Glutamatergic neuron (in vitro differentiated cells): ENCODE measurements around the gene FSTL1. TPM values are rescaled to one million over a fixed set of nuclear protein-coding genes. Genes with fewer than 3 reads are reported as not detected.

Experiments
- DNase-seq: peaks from one replicate; pipeline ENCODE4 v3.0.0; 2022
- H3K27ac Mint-ChIP-seq: one replicate; pipeline ENCODE4 v1.8.0; 2020; ENCODE audit warnings: mild to moderate bottlenecking, mixed read lengths, inconsistent platforms; ENCODE audit not compliant: unreplicated experiment
- H3K27me3 Mint-ChIP-seq: one replicate; pipeline ENCODE4 v1.8.0; 2020; ENCODE audit warnings: mild to moderate bottlenecking, moderate library complexity, mixed read lengths, inconsistent platforms; ENCODE audit not compliant: unreplicated experiment
- H3K36me3 Mint-ChIP-seq: one replicate; pipeline ENCODE4 v1.8.0; 2020; ENCODE audit warnings: mild to moderate bottlenecking, mixed read lengths, inconsistent platforms; ENCODE audit not compliant: unreplicated experiment
- H3K4me1 Mint-ChIP-seq: one replicate; pipeline ENCODE4 v1.8.0; 2020; ENCODE audit warnings: mild to moderate bottlenecking, low read depth, mixed read lengths, inconsistent platforms; ENCODE audit not compliant: unreplicated experiment
- H3K4me3 Mint-ChIP-seq: one replicate; pipeline ENCODE4 v1.8.0; 2020; ENCODE audit warnings: mild to moderate bottlenecking, mixed read lengths, inconsistent platforms; ENCODE audit not compliant: unreplicated experiment
- H3K9me3 Mint-ChIP-seq: one replicate; pipeline ENCODE4 v1.8.0; 2020; ENCODE audit warnings: mild to moderate bottlenecking, moderate library complexity, mixed read lengths, inconsistent platforms; ENCODE audit not compliant: unreplicated experiment
- total RNA-seq: library from RNA; stranded (reverse); fragmentation: NEBNext Ultra II Directional; extraction: Animal tissue kit (Norgen Biotek cat#: 25700); gene quantifications from one replicate; pipeline ENCODE4 v1.2.1, GENCODE V29; 2021; ENCODE audit not compliant: unreplicated experiment
- TF ChIP-seq, protein P1 (sequence below): fragments of 200-600 bp; sonication (generic); IDR thresholded peaks from one replicate; pipeline ENCODE4 v1.5.0; 2021; ENCODE audit not compliant: partially characterized antibody, unreplicated experiment

FSTL1 gene
- total RNA-seq, 1 donor from 2014 or later, result 206 TPM

DNA sequence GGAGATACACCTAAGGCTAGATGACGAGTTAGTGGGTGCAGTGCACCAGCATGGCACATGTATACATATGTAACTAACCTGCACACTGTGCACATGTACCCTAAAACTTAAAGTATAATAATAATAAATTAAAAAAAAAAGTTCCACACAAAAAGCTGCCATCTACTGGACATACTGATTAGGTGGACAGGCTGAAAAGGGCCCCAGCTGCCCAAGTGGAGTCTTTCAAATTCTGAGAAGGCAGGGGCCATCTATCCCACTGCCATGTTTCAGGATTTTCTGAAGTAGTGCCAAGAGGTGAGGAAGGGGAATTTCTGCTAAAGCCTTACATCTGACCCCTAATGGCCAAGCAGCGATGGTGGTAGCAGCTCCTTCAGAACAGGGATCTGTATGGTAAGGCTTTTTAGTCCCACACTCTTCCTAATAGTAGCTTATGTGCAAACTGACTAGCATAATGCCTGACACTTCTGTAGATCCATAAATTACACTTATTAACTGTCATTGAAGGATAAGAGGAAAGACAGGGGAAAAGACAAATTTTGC, 7.7 kb downstream of the FSTL1 start:
- peaks cover 18% of the 10 kb centered on the region for H3K4me1 Mint-ChIP-seq
- no peaks in the 10 kb centered on the region for H3K36me3 Mint-ChIP-seq
- peaks cover 4% of the 10 kb centered on the region for H3K27me3 Mint-ChIP-seq
- TF ChIP-seq, protein P1, sequence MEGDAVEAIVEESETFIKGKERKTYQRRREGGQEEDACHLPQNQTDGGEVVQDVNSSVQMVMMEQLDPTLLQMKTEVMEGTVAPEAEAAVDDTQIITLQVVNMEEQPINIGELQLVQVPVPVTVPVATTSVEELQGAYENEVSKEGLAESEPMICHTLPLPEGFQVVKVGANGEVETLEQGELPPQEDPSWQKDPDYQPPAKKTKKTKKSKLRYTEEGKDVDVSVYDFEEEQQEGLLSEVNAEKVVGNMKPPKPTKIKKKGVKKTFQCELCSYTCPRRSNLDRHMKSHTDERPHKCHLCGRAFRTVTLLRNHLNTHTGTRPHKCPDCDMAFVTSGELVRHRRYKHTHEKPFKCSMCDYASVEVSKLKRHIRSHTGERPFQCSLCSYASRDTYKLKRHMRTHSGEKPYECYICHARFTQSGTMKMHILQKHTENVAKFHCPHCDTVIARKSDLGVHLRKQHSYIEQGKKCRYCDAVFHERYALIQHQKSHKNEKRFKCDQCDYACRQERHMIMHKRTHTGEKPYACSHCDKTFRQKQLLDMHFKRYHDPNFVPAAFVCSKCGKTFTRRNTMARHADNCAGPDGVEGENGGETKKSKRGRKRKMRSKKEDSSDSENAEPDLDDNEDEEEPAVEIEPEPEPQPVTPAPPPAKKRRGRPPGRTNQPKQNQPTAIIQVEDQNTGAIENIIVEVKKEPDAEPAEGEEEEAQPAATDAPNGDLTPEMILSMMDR, result peak; percentile 19
- DNase-seq, result no peak
- peaks cover 3% of the 10 kb centered on the region for H3K9me3 Mint-ChIP-seq
- H3K4me3 Mint-ChIP-seq, result no peak overlapping the region
- no peak overlapping the region for H3K27ac Mint-ChIP-seq

DNA sequence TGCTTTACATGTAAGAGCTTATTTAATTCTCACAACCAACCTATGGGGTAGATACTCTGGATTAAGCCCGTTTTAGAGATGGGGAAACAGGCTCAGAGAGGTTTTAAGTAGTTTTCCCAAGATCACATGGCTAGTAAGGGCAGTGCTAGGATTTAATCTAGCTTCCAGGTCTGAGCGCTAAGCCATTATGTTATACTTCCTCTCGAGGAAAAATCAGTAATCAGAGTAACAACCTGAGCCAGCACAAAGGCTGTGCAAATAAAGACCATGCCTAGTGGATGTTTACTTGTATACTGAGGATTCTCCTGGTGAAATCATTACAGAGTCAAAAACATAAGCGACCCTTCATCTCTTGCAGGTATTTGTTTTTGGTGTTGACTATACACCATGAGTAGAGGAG, 9.0 kb downstream of the FSTL1 start:
- no peak overlapping the region for H3K27ac Mint-ChIP-seq
- peaks cover 4% of the 10 kb centered on the region for H3K27me3 Mint-ChIP-seq
- no peak overlapping the region for H3K4me3 Mint-ChIP-seq
- H3K36me3 Mint-ChIP-seq, result no peaks in the 10 kb centered on the region
- no peak for DNase-seq
- peaks cover 10% of the 10 kb centered on the region for H3K4me1 Mint-ChIP-seq
- H3K9me3 Mint-ChIP-seq, result no peaks in the 10 kb centered on the region
- TF ChIP-seq, protein P1, result no peak

DNA sequence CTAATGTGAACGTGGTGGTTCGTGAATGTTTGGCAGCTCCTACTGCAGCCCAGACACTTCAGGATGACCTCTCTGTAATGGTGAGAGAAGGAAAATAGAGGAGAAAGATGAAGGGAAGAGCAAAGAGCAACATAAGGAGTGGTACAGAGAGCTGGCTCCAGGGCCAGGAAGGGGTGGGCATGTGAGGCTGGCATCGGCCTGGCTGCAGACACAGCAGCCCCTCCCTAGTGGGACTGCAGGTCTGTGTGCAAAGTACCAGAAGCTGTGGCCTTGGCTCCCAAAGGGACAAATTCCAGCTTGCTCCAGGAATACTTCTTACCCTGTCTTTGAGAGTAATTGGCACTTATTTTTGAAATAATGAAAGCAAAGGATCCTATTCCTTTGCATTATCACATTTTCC, 10.0 kb downstream of the FSTL1 start:
- Mint-ChIP-seq H3K36me3 (no peaks in the 10 kb centered on the region), H3K27ac (no peak overlapping the region), H3K9me3 (no peaks in the 10 kb centered on the region), H3K4me3 (no peak overlapping the region), H3K4me1 (peaks cover 1% of the 10 kb centered on the region), H3K27me3 (peaks cover 2% of the 10 kb centered on the region)
- DNase-seq, result no peak
- TF ChIP-seq, protein P1, result no peak

DNA sequence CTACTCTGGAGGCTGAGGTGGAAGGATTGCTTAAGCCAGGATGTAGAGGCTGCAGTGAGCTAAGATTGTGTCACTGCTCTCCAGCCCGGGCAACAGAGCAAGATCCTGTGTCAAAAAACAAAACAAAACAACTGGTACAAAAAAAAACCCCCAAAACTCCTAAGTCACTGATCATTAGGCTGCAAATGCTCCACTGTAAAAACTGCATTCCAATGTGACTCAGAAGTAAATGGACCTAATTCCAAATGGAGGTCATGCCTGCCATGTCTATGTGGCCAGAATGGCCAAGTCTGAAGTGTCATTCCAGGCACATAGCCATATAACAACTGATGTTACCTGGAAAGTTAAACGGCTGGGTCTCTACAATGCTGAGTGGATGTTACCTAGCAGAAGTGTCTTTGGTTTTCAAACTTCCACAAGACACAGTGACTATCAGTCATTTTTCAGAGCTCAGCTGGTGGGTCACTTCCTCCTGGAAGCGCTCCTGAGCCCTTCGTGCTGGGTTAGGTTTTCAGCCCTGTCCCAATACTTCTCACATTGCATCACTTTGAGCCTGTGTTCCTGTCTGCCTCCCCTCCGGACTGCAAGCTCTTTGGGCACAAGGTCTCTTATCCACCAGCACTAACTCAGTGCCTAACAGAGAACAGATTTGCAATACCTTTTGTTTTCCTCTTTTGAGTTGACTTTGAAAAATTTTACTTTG, 10.6 kb downstream of the FSTL1 start:
- no peak for DNase-seq
- H3K36me3 Mint-ChIP-seq, result no peaks in the 10 kb centered on the region
- no peak overlapping the region for H3K27ac Mint-ChIP-seq
- TF ChIP-seq, protein P1, result no peak
- peaks cover 2% of the 10 kb centered on the region for H3K27me3 Mint-ChIP-seq
- H3K4me3 Mint-ChIP-seq, result no peak overlapping the region
- H3K4me1 Mint-ChIP-seq, result peaks cover 1% of the 10 kb centered on the region
- no peaks in the 10 kb centered on the region for H3K9me3 Mint-ChIP-seq

DNA sequence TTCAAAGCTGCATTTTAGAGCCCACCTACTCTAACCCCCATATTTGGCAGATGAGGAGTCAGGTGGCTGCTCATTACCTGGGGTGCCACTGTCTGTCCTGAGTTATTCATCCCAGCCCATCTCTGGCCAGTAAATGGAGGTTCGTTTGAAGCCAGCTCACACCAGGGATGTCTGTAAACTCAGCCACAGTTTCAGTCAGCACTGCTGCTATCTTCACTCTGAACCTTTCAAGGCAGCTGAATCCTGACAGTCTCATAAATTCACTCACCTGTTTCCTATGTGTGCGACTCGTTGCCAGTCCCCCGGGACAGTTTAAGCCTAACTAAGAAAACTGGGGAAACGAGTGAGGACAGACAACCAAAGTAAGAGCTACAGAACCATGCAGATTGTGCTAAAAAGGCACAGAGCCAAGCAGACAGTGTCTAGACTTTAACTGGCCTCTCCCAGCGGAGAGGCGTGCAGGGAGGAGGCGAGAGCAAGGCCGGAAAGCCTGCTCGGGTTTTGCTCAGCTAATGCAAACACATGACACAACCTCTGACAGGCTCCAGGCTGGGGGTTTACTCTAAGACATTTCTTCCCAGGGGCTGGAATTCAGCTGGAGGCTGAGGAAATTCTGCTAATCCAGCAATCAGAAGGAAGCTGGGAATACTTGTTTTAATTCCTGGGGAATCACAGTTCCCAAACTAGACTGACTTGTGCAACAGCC, 12.0 kb downstream of the FSTL1 start:
- H3K4me1 Mint-ChIP-seq, result peaks cover 1% of the 10 kb centered on the region

More for the DNA sequence above, 12.0 kb downstream of the FSTL1 start:
- no peak overlapping the region for H3K27ac Mint-ChIP-seq
- no peak overlapping the region for H3K4me3 Mint-ChIP-seq
- peaks cover 2% of the 10 kb centered on the region for H3K27me3 Mint-ChIP-seq
- no peak for DNase-seq
- TF ChIP-seq, protein P1, result no peak
- peaks cover under 1% of the 10 kb centered on the region for H3K9me3 Mint-ChIP-seq
- no peaks in the 10 kb centered on the region for H3K36me3 Mint-ChIP-seq
